IPS-18c (cell line): ENCODE results near the gene EMID1.

Experiments
- H3K4me3 ChIP-seq: 2 replicates; pipeline ENCODE4 v1.7.0; 2013; ENCODE audit warnings: low read depth, mild to moderate bottlenecking, low read length, moderate library complexity; ENCODE audit not compliant: insufficient read depth
- H3K9me3 ChIP-seq: one replicate; pipeline ENCODE4 v1.6.1; 2013; ENCODE audit warnings: mild to moderate bottlenecking, low read length, moderate library complexity; ENCODE audit not compliant: control insufficient read depth, insufficient read depth

Gene EMID1

GRCh38 chr22:29205252-29205593, 473 bp upstream of the EMID1 start:
- H3K9me3 ChIP-seq: no peaks in the 10 kb centered on the region
- H3K4me3 ChIP-seq: peak overlapping the region; percentile 50

- peak overlapping the region; percentile 86 for H3K4me3 ChIP-seq
- no peaks in the 10 kb centered on the region for H3K9me3 ChIP-seq
Observed at GRCh38 chr22:29206372-29207242, 911 bp downstream of the EMID1 start.

GRCh38 chr22:29207243-29207550, 1.5 kb downstream of the EMID1 start:
- H3K9me3 ChIP-seq: no peaks in the 10 kb centered on the region
- no peak overlapping the region for H3K4me3 ChIP-seq

GRCh38 chr22:29207562-29208501, 2.1 kb downstream of the EMID1 start:
- Histone ChIP-seq H3K9me3 (no peaks in the 10 kb centered on the region), H3K4me3 (no peak overlapping the region)

- no peak overlapping the region for H3K4me3 ChIP-seq
- no peaks in the 10 kb centered on the region for H3K9me3 ChIP-seq
Observed at GRCh38 chr22:29208502-29208862, 2.8 kb downstream of the EMID1 start.

- Histone ChIP-seq H3K4me3 (no peak overlapping the region; the same call in 1 of the 2 replicates), H3K9me3 (no peaks in the 10 kb centered on the region)
Observed at GRCh38 chr22:29208879-29209623, 3.4 kb downstream of the EMID1 start.

- Histone ChIP-seq H3K9me3 (no peaks in the 10 kb centered on the region), H3K4me3 (no peak overlapping the region)
Observed at GRCh38 chr22:29209624-29209929, 3.9 kb downstream of the EMID1 start.

GRCh38 chr22:29211066-29211465, 5.4 kb downstream of the EMID1 start:
- no peak overlapping the region for H3K4me3 ChIP-seq

GRCh38 chr22:29211466-29211865, 5.8 kb downstream of the EMID1 start:
- H3K9me3 ChIP-seq: no peaks in the 10 kb centered on the region
- H3K4me3 ChIP-seq: no peak overlapping the region

More at GRCh38 chr22:29211066-29211465, 5.4 kb downstream of the EMID1 start:
- H3K9me3 ChIP-seq: no peaks in the 10 kb centered on the region

- H3K9me3 ChIP-seq: no peaks in the 10 kb centered on the region
Observed at GRCh38 chr22:29212743-29213142, 7.0 kb downstream of the EMID1 start.

GRCh38 chr22:29213493-29213892, 7.8 kb downstream of the EMID1 start:
- H3K9me3 ChIP-seq: no peaks in the 10 kb centered on the region
- H3K4me3 ChIP-seq: no peak overlapping the region

More at GRCh38 chr22:29212743-29213142, 7.0 kb downstream of the EMID1 start:
- no peak overlapping the region for H3K4me3 ChIP-seq

- no peak overlapping the region for H3K4me3 ChIP-seq
- no peaks in the 10 kb centered on the region for H3K9me3 ChIP-seq
Observed at GRCh38 chr22:29214232-29214631, 8.5 kb downstream of the EMID1 start.

GRCh38 chr22:29215012-29215860, 9.5 kb downstream of the EMID1 start:
- no peak overlapping the region for H3K4me3 ChIP-seq

GRCh38 chr22:29216011-29216872, 10.5 kb downstream of the EMID1 start:
- no peaks in the 10 kb centered on the region for H3K9me3 ChIP-seq
- no peak overlapping the region for H3K4me3 ChIP-seq

More at GRCh38 chr22:29215012-29215860, 9.5 kb downstream of the EMID1 start:
- H3K9me3 ChIP-seq: no peaks in the 10 kb centered on the region

- H3K4me3 ChIP-seq: no peak overlapping the region
- H3K9me3 ChIP-seq: no peaks in the 10 kb centered on the region
Observed at GRCh38 chr22:29216873-29217666, 11.4 kb downstream of the EMID1 start.
